AG04450 (cell line): ENCODE results near the gene LGSN. TPM values are rescaled to one million over a fixed set of nuclear protein-coding genes. Genes with fewer than 3 reads are reported as not detected.
"Not testable (repeated sequence)": the region's sequence is repeated elsewhere in the genome, so short reads cannot be mapped to it uniquely, and the experiment has no call there.

ENCODE experiments used
- CTCF ChIA-PET: fragments of 300-600, 350-600 bp; formaldehyde crosslinking; extraction: SDS; loops from one replicate; lab custom pipeline; 2022; ENCODE audit warnings: antibody characterized with exemption, inconsistent platforms; lab: Charles Lee
- POLR2A ChIA-PET: fragments of 350-600 bp; formaldehyde crosslinking; extraction: SDS; loops from one replicate; lab custom pipeline; 2021; ENCODE audit warnings: antibody characterized with exemption, inconsistent platforms; lab: Yijun Ruan, JAX
- DNase-seq: peaks from one replicate; pipeline ENCODE4 v3.0.0-alpha.2; 2011; ENCODE audit warnings: low read depth, low spot score
- H3K27ac ChIP-seq: one replicate; pipeline ENCODE4 v1.5.1; 2012; ENCODE audit warnings: low read depth, low read length, control low read depth
- H3K27me3 ChIP-seq: one replicate; pipeline ENCODE4 v1.6.0; 2012; ENCODE audit warnings: low read length; ENCODE audit not compliant: control insufficient read depth, insufficient read depth
- H3K4me3 ChIP-seq: 2 replicates; pipeline ENCODE4 v1.5.1; 2011; ENCODE audit warnings: mild to moderate bottlenecking, low read depth, low read length, control low read depth
- H3K9me3 ChIP-seq: 2 replicates; pipeline ENCODE4 v1.5.1; 2012; ENCODE audit warnings: low read length; ENCODE audit not compliant: control insufficient read depth, insufficient read depth
- polyA plus RNA-seq: library from polyadenylated mRNA; depleted of rRNA; stranded (reverse); fragments of >200 nt; gene quantifications from 2 replicates; pipeline ENCODE4 v1.2.3, GENCODE V29; 2011
- TF ChIP-seq, protein P1 (sequence below): IDR thresholded peaks from 2 replicates; pipeline ENCODE4 v1.5.1; 2011; ENCODE audit warnings: low read depth, low read length, control low read depth, inconsistent platforms

The LGSN gene
- polyA plus RNA-seq, 1 experiment, result 0.05 TPM

DNA sequence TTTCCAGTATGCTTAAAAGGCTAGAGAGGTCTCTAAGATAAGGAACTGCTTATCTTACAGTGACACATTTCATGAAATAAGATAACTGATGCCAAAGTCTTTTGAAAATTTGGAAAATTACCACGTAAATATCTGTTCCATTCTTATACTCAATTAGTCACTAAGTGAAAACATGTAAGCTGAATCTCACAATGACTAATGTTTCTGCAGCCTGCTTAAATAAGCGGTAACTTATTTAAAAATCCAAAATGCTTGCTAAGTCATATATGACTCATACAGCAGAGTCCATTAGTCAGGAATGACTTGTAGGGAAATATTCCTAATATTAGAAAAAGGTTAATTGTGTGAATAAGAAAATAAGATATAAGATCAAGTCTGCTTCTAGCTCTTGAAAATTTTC is 27.8 kb upstream of the LGSN start:
- ChIA-PET POLR2A (no interaction called here), CTCF (interaction anchor here (1.7 to 4.2 kb wide), 2 partner anchors 250 to 455 kb away, joined by 8 to 38 read pairs; no protein-coding TSS in a partner anchor)
- TF ChIP-seq, protein P1, sequence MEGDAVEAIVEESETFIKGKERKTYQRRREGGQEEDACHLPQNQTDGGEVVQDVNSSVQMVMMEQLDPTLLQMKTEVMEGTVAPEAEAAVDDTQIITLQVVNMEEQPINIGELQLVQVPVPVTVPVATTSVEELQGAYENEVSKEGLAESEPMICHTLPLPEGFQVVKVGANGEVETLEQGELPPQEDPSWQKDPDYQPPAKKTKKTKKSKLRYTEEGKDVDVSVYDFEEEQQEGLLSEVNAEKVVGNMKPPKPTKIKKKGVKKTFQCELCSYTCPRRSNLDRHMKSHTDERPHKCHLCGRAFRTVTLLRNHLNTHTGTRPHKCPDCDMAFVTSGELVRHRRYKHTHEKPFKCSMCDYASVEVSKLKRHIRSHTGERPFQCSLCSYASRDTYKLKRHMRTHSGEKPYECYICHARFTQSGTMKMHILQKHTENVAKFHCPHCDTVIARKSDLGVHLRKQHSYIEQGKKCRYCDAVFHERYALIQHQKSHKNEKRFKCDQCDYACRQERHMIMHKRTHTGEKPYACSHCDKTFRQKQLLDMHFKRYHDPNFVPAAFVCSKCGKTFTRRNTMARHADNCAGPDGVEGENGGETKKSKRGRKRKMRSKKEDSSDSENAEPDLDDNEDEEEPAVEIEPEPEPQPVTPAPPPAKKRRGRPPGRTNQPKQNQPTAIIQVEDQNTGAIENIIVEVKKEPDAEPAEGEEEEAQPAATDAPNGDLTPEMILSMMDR, result no peak
- DNase-seq, result peak; percentile 51
- no peak overlapping the region for H3K27ac ChIP-seq
- no peaks in the 10 kb centered on the region for H3K9me3 ChIP-seq
- H3K27me3 ChIP-seq, result no peaks in the 10 kb centered on the region
- H3K4me3 ChIP-seq, result no peak overlapping the region

DNA sequence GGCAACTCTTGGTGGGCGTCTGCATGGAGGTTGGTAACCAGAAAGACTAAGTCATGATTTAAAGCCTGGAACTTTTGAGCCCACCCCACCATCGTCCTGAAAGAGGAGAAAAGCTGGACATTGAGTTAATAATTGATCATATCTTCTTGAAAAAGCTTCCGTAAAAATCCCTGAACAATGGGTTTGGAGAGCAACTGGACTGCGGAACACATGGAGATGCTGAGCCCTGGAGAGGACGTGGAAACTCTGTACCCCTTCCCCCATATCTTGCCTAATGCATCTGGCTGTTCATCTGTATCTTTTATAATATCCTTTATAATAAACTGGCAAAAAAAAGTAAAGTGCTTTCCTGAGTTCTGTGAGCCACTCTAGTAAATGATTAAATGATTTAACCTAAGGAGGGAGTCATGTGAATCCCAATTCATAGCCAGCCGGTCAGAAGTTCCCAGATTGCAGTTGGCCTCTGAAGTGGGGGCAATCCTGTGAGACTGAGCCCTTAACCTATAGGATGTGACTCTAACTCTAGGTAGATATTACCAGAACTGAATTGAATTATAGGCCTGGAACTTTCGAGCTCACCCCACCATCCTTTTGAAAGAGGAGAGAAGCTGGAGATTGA is 26.5 kb upstream of the LGSN start:
- TF ChIP-seq, protein P1, result no peak
- DNase-seq, result no peak
- ChIA-PET POLR2A (interaction anchor here (0.8 kb wide), 1 partner anchor 228 kb away, joined by 3 read pairs; no protein-coding TSS in a partner anchor), CTCF (interaction anchor here (1.2 to 1.5 kb wide), 2 partner anchors 252 to 456 kb away, joined by 4 read pairs; no protein-coding TSS in a partner anchor)
- Histone ChIP-seq H3K27ac (no peak overlapping the region), H3K27me3 (no peaks in the 10 kb centered on the region), H3K9me3 (no peaks in the 10 kb centered on the region; the same call in 1 of the 2 replicates), H3K4me3 (no peak overlapping the region)

DNA sequence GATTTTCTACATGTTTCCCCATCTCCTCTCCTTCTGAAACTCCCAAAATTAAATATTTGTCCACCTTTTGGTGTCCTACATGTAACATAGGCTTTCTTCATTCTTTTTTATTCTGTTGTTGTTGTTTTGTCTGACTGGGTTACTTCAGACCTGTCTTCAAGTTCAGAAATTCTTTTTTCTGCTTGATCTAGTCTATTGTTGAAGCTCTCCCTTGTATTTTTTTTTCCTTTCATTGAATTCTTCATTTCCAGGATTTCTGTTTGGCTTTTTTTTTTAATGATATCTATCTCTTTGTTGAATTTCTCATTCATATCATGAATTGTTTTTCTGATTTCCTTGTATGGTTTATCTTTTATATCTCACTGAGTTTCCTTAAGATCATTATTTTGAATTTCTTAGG is 20.6 kb upstream of the LGSN start:
- ChIA-PET CTCF (interaction anchor here (1.9 kb wide), 1 partner anchor 13 kb away, joined by 5 read pairs; no protein-coding TSS in a partner anchor), POLR2A (no interaction called here)
- TF ChIP-seq, protein P1, result no peak
- Histone ChIP-seq H3K27me3 (no peaks in the 10 kb centered on the region), H3K9me3 (peaks cover 3% of the 10 kb centered on the region), H3K27ac (no peak overlapping the region), H3K4me3 (no peak overlapping the region)
- DNase-seq, result no peak

DNA sequence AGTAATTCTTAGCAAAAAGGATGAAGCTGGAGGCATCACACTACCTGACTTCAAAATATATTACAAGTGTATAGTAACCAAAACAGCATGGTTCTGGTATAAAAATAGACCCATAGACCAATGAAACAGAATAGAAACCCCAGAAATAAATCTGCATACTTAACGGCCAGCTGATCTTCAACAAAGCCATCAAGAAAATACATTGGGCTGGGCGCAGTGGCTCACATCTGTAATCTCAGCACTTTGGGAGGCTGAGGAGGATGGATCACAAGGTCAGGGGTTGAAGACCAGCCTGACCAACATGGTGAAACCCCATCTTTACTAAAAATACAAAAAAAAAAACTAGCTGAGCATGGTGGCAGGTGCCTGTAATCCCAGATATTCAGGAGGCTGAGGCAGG is 14.9 kb upstream of the LGSN start:
- DNase-seq, H3K9me3 ChIP-seq, H3K4me3 ChIP-seq, POLR2A ChIA-PET, H3K27ac ChIP-seq, H3K27me3 ChIP-seq, CTCF ChIA-PET: not testable (repeated sequence)

DNA sequence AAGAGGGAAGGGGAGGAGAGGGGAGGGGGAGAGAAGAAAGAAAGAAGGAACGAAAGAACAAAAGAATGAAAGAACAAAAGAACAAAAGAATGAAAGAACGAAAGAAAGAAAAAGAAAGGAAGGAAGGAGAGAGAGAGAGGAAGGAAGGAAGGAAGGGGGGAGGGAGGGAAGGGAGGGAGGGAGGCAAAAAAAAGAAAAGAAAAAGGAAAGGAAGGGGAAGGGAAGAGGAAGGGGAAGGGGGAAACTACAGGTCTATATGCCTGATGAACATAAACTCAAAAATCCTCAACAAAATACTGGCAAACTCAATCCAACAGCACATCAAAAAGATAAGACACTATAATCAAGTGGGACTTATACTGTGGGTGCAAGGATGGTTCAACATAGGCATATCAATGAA is 13.7 kb upstream of the LGSN start:
- H3K4me3 ChIP-seq, result no peak overlapping the region
- no peaks in the 10 kb centered on the region for H3K9me3 ChIP-seq
- CTCF ChIA-PET, result no interaction called here
- POLR2A ChIA-PET, result no interaction called here
- no peak for DNase-seq
- H3K27ac ChIP-seq, result no peak overlapping the region
- no peaks in the 10 kb centered on the region for H3K27me3 ChIP-seq
- TF ChIP-seq, protein P1, result no peak

DNA sequence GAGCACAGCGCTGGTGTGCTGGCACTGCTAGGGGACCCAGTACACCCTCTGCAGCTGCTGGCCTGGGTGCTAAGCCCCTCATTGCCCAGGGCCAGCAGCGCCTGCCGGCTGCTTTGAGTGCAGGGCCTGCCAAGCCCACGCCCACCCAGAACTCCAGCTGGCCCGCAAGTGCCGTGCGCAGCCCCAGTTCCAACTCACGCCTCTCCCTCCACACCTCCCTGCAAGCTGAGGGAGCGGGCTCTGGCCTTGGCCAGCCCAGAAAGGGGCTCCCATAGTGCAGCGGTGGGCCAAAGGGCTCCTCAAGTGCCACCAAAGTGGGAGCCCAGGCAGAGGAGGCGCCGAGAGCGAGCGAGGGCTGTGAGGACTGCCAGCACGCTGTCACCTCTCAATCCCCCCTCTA is 6.8 kb upstream of the LGSN start:
- POLR2A ChIA-PET, H3K27ac ChIP-seq, H3K4me3 ChIP-seq, H3K27me3 ChIP-seq, H3K9me3 ChIP-seq, CTCF ChIA-PET, DNase-seq: not testable (repeated sequence)
